H1 (cell line): ENCODE data around the gene MAP4K5. TPM values are rescaled to one million over a fixed set of nuclear protein-coding genes. Genes with fewer than 3 reads are reported as not detected.

Experiments
- CTCF ChIA-PET: fragments of 300-600 bp; sonication (Branson Sonifier 250); formaldehyde crosslinking; loops from one replicate; lab custom pipeline; 2021; ENCODE audit not compliant: partially characterized antibody; lab: Charles Lee
- POLR2A ChIA-PET: fragments of 300-600 bp; sonication (Branson Sonifier 250); formaldehyde crosslinking; loops from one replicate; lab custom pipeline; 2021; ENCODE audit warnings: inconsistent platforms; ENCODE audit not compliant: partially characterized antibody; lab: Charles Lee
- DNase-seq, 2 experiments: peaks; one replicate each; pipeline versions ENCODE4 v3.0.0 to v3.0.0-alpha.2; 2010 to 2022; ENCODE audit warnings: low spot score in 2 of 2, low read depth in 1 of 2, mixed read lengths in 1 of 2
- FAIRE-seq: peaks from 2 replicates; lab custom pipeline; 2011; peaks lifted over from hg19 to GRCh38; lab: Jason Lieb, UNC
- H2AFZ ChIP-seq: 2 replicates; pipeline ENCODE4 v1.8.1; 2012; ENCODE audit warnings: low read length, inconsistent platforms
- H2AK5ac ChIP-seq: 2 replicates; pipeline ENCODE4 v1.6.1; 2013; ENCODE audit warnings: low read depth, low read length
- H2BK120ac ChIP-seq: replicated peaks from 2 replicates; pipeline ENCODE3; 2013; ENCODE audit warnings: low read depth, low read length, inconsistent platforms
- H2BK12ac ChIP-seq: 2 replicates; pipeline ENCODE4 v1.6.1; 2013; ENCODE audit warnings: low read depth, low read length
- H2BK15ac ChIP-seq: 2 replicates; pipeline ENCODE4 v1.6.1; 2013; ENCODE audit warnings: low read length
- H2BK20ac ChIP-seq: 2 replicates; pipeline ENCODE4 v1.6.1; 2013; ENCODE audit warnings: low read length
- H2BK5ac ChIP-seq: 2 replicates; pipeline ENCODE4 v1.6.1; 2013; ENCODE audit warnings: low read depth, low read length
- H3K14ac ChIP-seq: 2 replicates; pipeline ENCODE4 v1.6.1; 2013; ENCODE audit warnings: inconsistent platforms; ENCODE audit not compliant: insufficient read length
- H3K18ac ChIP-seq: 2 replicates; pipeline ENCODE4 v1.6.1; 2013; ENCODE audit warnings: low read length; ENCODE audit errors: extremely low read depth
- H3K23ac ChIP-seq: 2 replicates; pipeline ENCODE4 v1.6.1; 2013; ENCODE audit warnings: inconsistent platforms; ENCODE audit not compliant: insufficient read length
- H3K23me2 ChIP-seq: 2 replicates; pipeline ENCODE4 v1.6.1; 2013; ENCODE audit warnings: low read depth, low read length
- H3K27ac ChIP-seq: 2 replicates; pipeline ENCODE4 v1.6.1; 2011; ENCODE audit warnings: low read depth, low read length, inconsistent platforms
- H3K27me3 ChIP-seq, 4 experiments: replicated peaks in 1 of 4; 1 replicate in 1 of 4; 2 replicates in 3 of 4; pipeline versions ENCODE4 v1.6.1 to v1.8.1; 2011 to 2013; ENCODE audit warnings: low read length in 3 of 4, mild to moderate bottlenecking in 3 of 4, inconsistent platforms in 2 of 4, mixed read lengths in 2 of 4, moderate library complexity in 1 of 4; ENCODE audit not compliant: control insufficient read depth in 3 of 4, insufficient read depth in 3 of 4; ENCODE audit errors: extremely low read depth in 1 of 4
- H3K36me3 ChIP-seq, 4 experiments: 2 replicates each; pipeline versions ENCODE4 v1.6.1 to v1.8.1; 2011 to 2013; ENCODE audit warnings: mild to moderate bottlenecking in 4 of 4, low read length in 3 of 4, moderate library complexity in 2 of 4, control low read depth in 1 of 4, inconsistent platforms in 1 of 4; ENCODE audit not compliant: insufficient read depth in 4 of 4, control insufficient read depth in 2 of 4
- H3K4ac ChIP-seq: replicated peaks from 2 replicates; pipeline ENCODE3; 2013; ENCODE audit warnings: low read length, low read depth, mixed read lengths, inconsistent platforms; ENCODE audit not compliant: insufficient read length
- H3K4me1 ChIP-seq, 4 experiments: replicated peaks in 1 of 4; 1 replicate in 1 of 4; 2 replicates in 3 of 4; pipeline versions ENCODE4 v1.6.1 to v1.8.1; 2011 to 2013; ENCODE audit warnings: low read length in 3 of 4, inconsistent platforms in 2 of 4, mixed read lengths in 1 of 4; ENCODE audit not compliant: insufficient read depth in 4 of 4, control insufficient read depth in 3 of 4
- H3K4me2 ChIP-seq, 2 experiments: 2 replicates each; pipeline versions ENCODE4 v1.6.1 to v1.8.1; 2011 to 2013; ENCODE audit warnings: low read depth in 2 of 2, low read length in 2 of 2, control low read depth in 1 of 2, inconsistent platforms in 1 of 2, mild to moderate bottlenecking in 1 of 2; ENCODE audit not compliant: insufficient read depth in 1 of 2
- H3K4me3 ChIP-seq, 4 experiments: fragments of 200-600, 300-600 bp in 1 of 4; sonication (generic), shearing (Covaris generic), sonication (Bioruptor Twin) in 1 of 4; 2 replicates each; pipeline versions ENCODE4 v1.5.1 to v1.8.1; 2011 to 2016; ENCODE audit warnings: low read length in 4 of 4, low read depth in 3 of 4, control low read depth in 2 of 4, inconsistent platforms in 2 of 4, mild to moderate bottlenecking in 2 of 4, mixed read lengths in 1 of 4, moderate library complexity in 1 of 4; ENCODE audit not compliant: insufficient read depth in 2 of 4; ENCODE audit errors: extremely low read depth in 1 of 4
- H3K56ac ChIP-seq: replicated peaks from 2 replicates; pipeline ENCODE3; 2013; ENCODE audit warnings: low read depth, mild to moderate bottlenecking, mixed read lengths, low read length, inconsistent platforms; ENCODE audit not compliant: insufficient read length
- H3K79me1 ChIP-seq: 2 replicates; pipeline ENCODE4 v1.6.1; 2013; ENCODE audit warnings: low read depth, low read length, control low read depth
- H3K79me2 ChIP-seq, 2 experiments: 2 replicates each; pipeline versions ENCODE4 v1.6.1 to v1.8.1; 2012 to 2013; ENCODE audit warnings: low read length in 2 of 2, mild to moderate bottlenecking in 2 of 2, inconsistent platforms in 1 of 2; ENCODE audit not compliant: insufficient read depth in 2 of 2, control insufficient read depth in 1 of 2
- H3K9ac ChIP-seq, 4 experiments: replicated peaks in 1 of 4; 1 replicate in 1 of 4; 2 replicates in 3 of 4; pipeline versions ENCODE4 v1.6.1 to v1.8.1; 2011 to 2013; ENCODE audit warnings: low read depth in 3 of 4, low read length in 3 of 4, control low read depth in 2 of 4, mild to moderate bottlenecking in 2 of 4, moderate library complexity in 2 of 4, inconsistent platforms in 1 of 4; ENCODE audit errors: extremely low read depth in 1 of 4
- H3K9me3 ChIP-seq, 2 experiments: 2 replicates each; pipeline versions ENCODE4 v1.6.1 to v1.8.1; 2012 to 2013; ENCODE audit warnings: mild to moderate bottlenecking in 2 of 2, moderate library complexity in 2 of 2, control low read depth in 1 of 2, inconsistent platforms in 1 of 2, low read depth in 1 of 2, low read length in 1 of 2, mixed read lengths in 1 of 2; ENCODE audit not compliant: insufficient read depth in 2 of 2
- H4K20me1 ChIP-seq, 2 experiments: replicated peaks in 1 of 2; 2 replicates each; pipeline versions ENCODE3 to v1.8.1; 2011 to 2013; ENCODE audit warnings: inconsistent platforms in 2 of 2, low read length in 2 of 2, mild to moderate bottlenecking in 1 of 2; ENCODE audit not compliant: insufficient read depth in 2 of 2, control insufficient read depth in 1 of 2
- H4K5ac ChIP-seq: 2 replicates; pipeline ENCODE4 v1.6.1; 2013; ENCODE audit warnings: low read length, low read depth, mixed read lengths, inconsistent platforms; ENCODE audit not compliant: insufficient read length
- H4K8ac ChIP-seq: 2 replicates; pipeline ENCODE4 v1.8.0; 2013; ENCODE audit warnings: mild to moderate bottlenecking, moderate library complexity, low read length, inconsistent platforms; ENCODE audit not compliant: insufficient read depth; ENCODE audit errors: extremely low read depth
- H4K91ac ChIP-seq: replicated peaks from 2 replicates; pipeline ENCODE3; 2013; ENCODE audit warnings: low read length, mixed read lengths, inconsistent platforms; ENCODE audit not compliant: insufficient read length
- CHD2 ChIP-seq: IDR thresholded peaks from 2 replicates; pipeline ENCODE4 v1.6.1; 2012; ENCODE audit warnings: low read length, improper control_type of control experiment
- RAD21 ChIP-seq, 2 experiments: IDR thresholded peaks in 1 of 2; conservative IDR thresholded peaks in 1 of 2; 2 replicates each; pipeline ENCODE4 v1.6.1; 2011; ENCODE audit warnings: low read depth in 2 of 2, low read length in 2 of 2, improper control_type of control experiment in 1 of 2, inconsistent platforms in 1 of 2, mild to moderate bottlenecking in 1 of 2, moderate library complexity in 1 of 2
- SIRT6 ChIP-seq: IDR thresholded peaks from one replicate; pipeline ENCODE4 v1.7.1; 2012; ENCODE audit warnings: low read length, inconsistent platforms
- SP2 ChIP-seq: IDR thresholded peaks from 2 replicates; pipeline ENCODE4 v1.6.1; 2012; ENCODE audit warnings: mild to moderate bottlenecking, low read length, inconsistent platforms
- SP4 ChIP-seq: IDR thresholded peaks from 2 replicates; pipeline ENCODE4 v1.6.1; 2012; ENCODE audit warnings: low read length, inconsistent platforms
- SUZ12 ChIP-seq: fragments of 200-600 bp; sonication (generic); IDR thresholded peaks from 2 replicates; pipeline ENCODE4 v1.6.1; 2012; ENCODE audit warnings: mild to moderate bottlenecking, inconsistent platforms, low read length, moderate library complexity, mixed read lengths
- TAF7 ChIP-seq: optimal IDR thresholded peaks from 2 replicates; pipeline ENCODE3; 2011; ENCODE audit warnings: low read depth, mild to moderate bottlenecking, inconsistent platforms, low read length, moderate library complexity, borderline replicate concordance
- polyA plus RNA-seq, 7 experiments: library from polyadenylated mRNA; depleted of rRNA in 3 of 7; stranded (reverse) in 5 of 7; unstranded in 2 of 7; fragments of >200 nt in 5 of 7; fragments of 200-250 nt in 2 of 7; gene quantifications; 1 replicate in 5 of 7; 2 replicates in 1 of 7; 4 replicates in 1 of 7; pipeline versions ENCODE4 v1.2.1 to v1.2.3, GENCODE V29; 2011 to 2013; ENCODE audit warnings: missing spikeins in 2 of 7, mixed read lengths in 2 of 7
- total RNA-seq: library from RNA; stranded (reverse); fragmentation: NEBNext Ultra II Directional; extraction: Animal tissue kit (Norgen Biotek cat#: 25700); gene quantifications from 2 replicates; pipeline ENCODE4 v1.2.1, GENCODE V29; 2021
- TF ChIP-seq, protein P1 (sequence below): IDR thresholded peaks from 2 replicates; pipeline ENCODE4 v1.6.1; 2012; ENCODE audit warnings: inconsistent platforms

MAP4K5 gene
- total and polyA plus RNA-seq, 2 of the 8 experiments (the other 6 are each of a cell fraction or from before 2014, with no cell fraction given), result 7.6 to 34.5 TPM

DNA sequence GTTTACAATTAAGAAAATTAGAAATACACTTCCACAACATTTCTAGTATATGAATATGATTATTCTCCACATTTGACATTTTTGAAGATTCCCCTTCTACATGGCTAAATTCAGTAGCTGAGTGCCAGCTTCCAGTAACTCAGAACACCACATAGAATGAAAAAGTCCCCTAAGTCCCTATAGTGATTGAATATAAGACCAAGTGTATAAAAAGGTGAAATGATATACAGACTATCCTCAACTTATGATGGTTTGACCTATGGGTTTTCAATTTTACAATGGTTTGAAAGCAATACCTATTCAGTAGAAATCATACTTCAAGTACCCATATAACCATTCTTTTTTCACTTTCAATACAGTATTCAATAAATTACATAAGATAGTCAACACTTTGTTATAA, 43.4 kb upstream of the MAP4K5 start:
- no peaks in the 10 kb centered on the region for H3K79me2 ChIP-seq
- ChIA-PET POLR2A (interaction anchor here (1.1 kb wide), 1 partner anchor 9 kb away, joined by 3 read pairs; no protein-coding TSS in a partner anchor), CTCF (interaction anchor here (1.4 kb wide), 1 partner anchor 44 kb away, joined by 4 read pairs; no protein-coding TSS in a partner anchor)
- H4K5ac ChIP-seq, result no peak overlapping the region
- no peaks in the 10 kb centered on the region for H3K27me3 ChIP-seq
- no peaks in the 10 kb centered on the region for H3K79me1 ChIP-seq
- no peak overlapping the region for H3K56ac ChIP-seq
- no peak for FAIRE-seq
- no peak overlapping the region for H2BK5ac ChIP-seq
- no peak overlapping the region for H3K4me2 ChIP-seq
- H4K91ac ChIP-seq, result no peak overlapping the region
- H2BK12ac ChIP-seq, result no peak overlapping the region
- H2BK120ac ChIP-seq, result no peak overlapping the region
- no peaks in the 10 kb centered on the region for H3K23me2 ChIP-seq
- no peaks in the 10 kb centered on the region for H3K36me3 ChIP-seq
- H3K14ac ChIP-seq, result no peak overlapping the region
- no peaks in the 10 kb centered on the region for H3K4me1 ChIP-seq
- no peak overlapping the region for H3K4me3 ChIP-seq
- H3K9ac ChIP-seq, result no peak overlapping the region
- no peak overlapping the region for H2BK15ac ChIP-seq
- TF ChIP-seq SUZ12 (no peak), SP4 (no peak), CHD2 (no peak), TAF7 (no peak), SP2 (no peak), RAD21 (IDR thresholded peaks at IDR 0.05 in 1 of 2, conservative IDR thresholded peaks at IDR 0.05 in 1 of 2; ENCODE audit: low read depth in 2 of 2, low read length in 2 of 2) (no peak), SIRT6 (no peak)
- TF ChIP-seq, protein P1, sequence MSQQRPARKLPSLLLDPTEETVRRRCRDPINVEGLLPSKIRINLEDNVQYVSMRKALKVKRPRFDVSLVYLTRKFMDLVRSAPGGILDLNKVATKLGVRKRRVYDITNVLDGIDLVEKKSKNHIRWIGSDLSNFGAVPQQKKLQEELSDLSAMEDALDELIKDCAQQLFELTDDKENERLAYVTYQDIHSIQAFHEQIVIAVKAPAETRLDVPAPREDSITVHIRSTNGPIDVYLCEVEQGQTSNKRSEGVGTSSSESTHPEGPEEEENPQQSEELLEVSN, result no peak
- no peak overlapping the region for H3K23ac ChIP-seq
- no peak overlapping the region for H3K18ac ChIP-seq
- H3K27ac ChIP-seq, result no peak overlapping the region
- no peak for DNase-seq
- no peaks in the 10 kb centered on the region for H4K20me1 ChIP-seq
- no peak overlapping the region for H4K8ac ChIP-seq
- H2AFZ ChIP-seq, result no peak overlapping the region
- peaks cover 2% of the 10 kb centered on the region in 2 experiments; a peak in 1 of 4 replicates for H3K9me3 ChIP-seq
- H2BK20ac ChIP-seq, result no peak overlapping the region
- no peak overlapping the region for H2AK5ac ChIP-seq
- no peak overlapping the region for H3K4ac ChIP-seq
